Suprapubic skin (tissue), 4 donors: ENCODE measurements around the gene WWOX. TPM values are rescaled to one million over a fixed set of nuclear protein-coding genes. Genes with fewer than 3 reads are reported as not detected.

ENCODE experiments used
- DNase-seq, 2 donors: peaks; one replicate each; pipeline ENCODE4 v3.0.0-alpha.2; 2019; ENCODE audit warnings: low spot score in 2 of 2
- H3K27ac ChIP-seq: fragments of 200-600 bp; sonication (generic); one replicate; pipeline ENCODE4 v1.5.1; 2019
- H3K27me3 ChIP-seq: fragments of 200-600 bp; sonication (generic); one replicate; pipeline ENCODE4 v1.5.1; 2019
- H3K36me3 ChIP-seq: fragments of 200-600 bp; sonication (generic); one replicate; pipeline ENCODE4 v1.5.1; 2019
- H3K4me1 ChIP-seq: fragments of 200-600 bp; sonication (generic); one replicate; pipeline ENCODE4 v1.5.1; 2019
- H3K4me3 ChIP-seq: fragments of 200-600 bp; sonication (generic); one replicate; pipeline ENCODE4 v1.5.1; 2019; ENCODE audit warnings: mild to moderate bottlenecking
- H3K9me3 ChIP-seq: fragments of 200-600 bp; sonication (generic); one replicate; pipeline ENCODE4 v1.5.1; 2019
- CTCF ChIP-seq, 2 donors: fragments of 200-600 bp in 1 of 2; fragments of 450-650 bp in 1 of 2; sonication (generic) in 1 of 2; IDR thresholded peaks; one replicate each; pipeline ENCODE4 v1.5.1; 2016 to 2019; ENCODE audit warnings: antibody characterized with exemption in 2 of 2, mild to moderate bottlenecking in 1 of 2, moderate library complexity in 1 of 2
- EP300 ChIP-seq: sonication (generic); formaldehyde crosslinking; IDR thresholded peaks from one replicate; pipeline ENCODE4 v1.6.1; 2017; ENCODE audit warnings: antibody characterized with exemption
- POLR2A ChIP-seq, 2 donors: fragments of 450-650 bp; IDR thresholded peaks; one replicate each; pipeline ENCODE4 v1.6.1; 2017; ENCODE audit warnings: antibody characterized with exemption in 2 of 2, mild to moderate bottlenecking in 2 of 2, moderate library complexity in 2 of 2
- POLR2AphosphoS5 ChIP-seq, 3 donors: sonication (generic); formaldehyde crosslinking; IDR thresholded peaks; one replicate each; pipeline ENCODE4 v1.6.1; 2017; ENCODE audit warnings: antibody characterized with exemption in 3 of 3
- WGBS: methylation state at CpG from one replicate; pipeline ENCODE4 v1.1.5; 2018; 5-methylcytosine and 5-hydroxymethylcytosine counted together
- total RNA-seq, 4 donors: library from RNA; depleted of rRNA; stranded (reverse); fragments of >200 nt; gene quantifications; one replicate each; pipeline ENCODE4 v1.1.0, GENCODE V29; 2016

Gene WWOX
- total RNA-seq, 4 donors from 2014 or later, result 29.6 to 104 (median 47.3) TPM

GRCh38 chr16:78436023-78436422 is 336.6 kb downstream of the WWOX start:
- no peak for TF ChIP-seq EP300
- no peak for TF ChIP-seq POLR2AphosphoS5 (IDR thresholded peaks at IDR 0.05)
- TF ChIP-seq CTCF (IDR thresholded peaks at IDR 0.05), result no peak
- no peak for TF ChIP-seq POLR2A (IDR thresholded peaks at IDR 0.05)
- Histone ChIP-seq H3K4me1 (no peaks in the 10 kb centered on the region), H3K27me3 (no peaks in the 10 kb centered on the region), H3K27ac (no peak overlapping the region), H3K9me3 (no peaks in the 10 kb centered on the region), H3K4me3 (no peak overlapping the region), H3K36me3 (no peaks in the 10 kb centered on the region)
- WGBS, result 96% methylated on average over 10 of the region's 10 CpGs
- no peak for DNase-seq

GRCh38 chr16:78436846-78437245 is 337.4 kb downstream of the WWOX start:
- Histone ChIP-seq H3K9me3 (no peaks in the 10 kb centered on the region), H3K4me1 (no peaks in the 10 kb centered on the region), H3K36me3 (no peaks in the 10 kb centered on the region), H3K4me3 (no peak overlapping the region), H3K27ac (no peak overlapping the region), H3K27me3 (no peaks in the 10 kb centered on the region)
- DNase-seq, result no peak
- 72% methylated on average over 6 of the region's 6 CpGs for WGBS
- no peak for TF ChIP-seq POLR2A (IDR thresholded peaks at IDR 0.05)
- TF ChIP-seq CTCF (IDR thresholded peaks at IDR 0.05), result no peak
- no peak for TF ChIP-seq POLR2AphosphoS5 (IDR thresholded peaks at IDR 0.05)

- no peak for TF ChIP-seq EP300
- TF ChIP-seq POLR2AphosphoS5 (IDR thresholded peaks at IDR 0.05), result no peak
- TF ChIP-seq CTCF (IDR thresholded peaks at IDR 0.05), result peak; percentile 49 to 73
- Histone ChIP-seq H3K27ac (no peak overlapping the region), H3K36me3 (no peaks in the 10 kb centered on the region), H3K4me3 (no peak overlapping the region), H3K27me3 (no peaks in the 10 kb centered on the region), H3K4me1 (no peaks in the 10 kb centered on the region), H3K9me3 (no peaks in the 10 kb centered on the region)
- no peak for DNase-seq
- WGBS, result 46% methylated on average over 6 of the region's 6 CpGs
These were observed 338.0 kb downstream of the WWOX start for GRCh38 chr16:78437352-78437968.

- no peaks in the 10 kb centered on the region for H3K27me3 ChIP-seq
- WGBS, result 81% methylated on average over 4 of the region's 4 CpGs
- no peaks in the 10 kb centered on the region for H3K36me3 ChIP-seq
- TF ChIP-seq CTCF (IDR thresholded peaks at IDR 0.05) (no peak), POLR2A (IDR thresholded peaks at IDR 0.05) (no peak), POLR2AphosphoS5 (IDR thresholded peaks at IDR 0.05) (no peak), EP300 (no peak)
- no peaks in the 10 kb centered on the region for H3K4me1 ChIP-seq
- no peak for DNase-seq
- H3K9me3 ChIP-seq, result no peaks in the 10 kb centered on the region
- H3K4me3 ChIP-seq, result no peak overlapping the region
- H3K27ac ChIP-seq, result no peak overlapping the region
These were observed 338.8 kb downstream of the WWOX start for GRCh38 chr16:78438219-78438618.

- 92% methylated on average over 13 of the region's 13 CpGs for WGBS
- TF ChIP-seq POLR2AphosphoS5 (IDR thresholded peaks at IDR 0.05) (no peak), EP300 (no peak), POLR2A (IDR thresholded peaks at IDR 0.05) (no peak), CTCF (IDR thresholded peaks at IDR 0.05) (no peak)
- no peaks in the 10 kb centered on the region for H3K27me3 ChIP-seq
These were observed 339.2 kb downstream of the WWOX start for GRCh38 chr16:78438632-78439031.

More at GRCh38 chr16:78438632-78439031, 339.2 kb downstream of the WWOX start:
- DNase-seq, result no peak
- H3K36me3 ChIP-seq, result no peaks in the 10 kb centered on the region
- H3K4me3 ChIP-seq, result no peak overlapping the region
- H3K27ac ChIP-seq, result no peak overlapping the region
- H3K4me1 ChIP-seq, result no peaks in the 10 kb centered on the region
- no peaks in the 10 kb centered on the region for H3K9me3 ChIP-seq
